H1 (cell line): ENCODE data around the gene PARD6B. TPM values are rescaled to one million over a fixed set of nuclear protein-coding genes. Genes with fewer than 3 reads are reported as not detected.

Source experiments
- CTCF ChIA-PET: fragments of 300-600 bp; sonication (Branson Sonifier 250); formaldehyde crosslinking; loops from one replicate; lab custom pipeline; 2021; ENCODE audit not compliant: partially characterized antibody; lab: Charles Lee
- POLR2A ChIA-PET: fragments of 300-600 bp; sonication (Branson Sonifier 250); formaldehyde crosslinking; loops from one replicate; lab custom pipeline; 2021; ENCODE audit warnings: inconsistent platforms; ENCODE audit not compliant: partially characterized antibody; lab: Charles Lee
- DNase-seq, 2 experiments: peaks; one replicate each; pipeline versions ENCODE4 v3.0.0 to v3.0.0-alpha.2; 2010 to 2022; ENCODE audit warnings: low spot score in 2 of 2, low read depth in 1 of 2, mixed read lengths in 1 of 2
- FAIRE-seq: peaks from 2 replicates; lab custom pipeline; 2011; peaks lifted over from hg19 to GRCh38; lab: Jason Lieb, UNC
- H2AFZ ChIP-seq: 2 replicates; pipeline ENCODE4 v1.8.1; 2012; ENCODE audit warnings: low read length, inconsistent platforms
- H2AK5ac ChIP-seq: 2 replicates; pipeline ENCODE4 v1.6.1; 2013; ENCODE audit warnings: low read depth, low read length
- H2BK120ac ChIP-seq: replicated peaks from 2 replicates; pipeline ENCODE3; 2013; ENCODE audit warnings: low read depth, low read length, inconsistent platforms
- H2BK12ac ChIP-seq: 2 replicates; pipeline ENCODE4 v1.6.1; 2013; ENCODE audit warnings: low read depth, low read length
- H2BK15ac ChIP-seq: 2 replicates; pipeline ENCODE4 v1.6.1; 2013; ENCODE audit warnings: low read length
- H2BK20ac ChIP-seq: 2 replicates; pipeline ENCODE4 v1.6.1; 2013; ENCODE audit warnings: low read length
- H2BK5ac ChIP-seq: 2 replicates; pipeline ENCODE4 v1.6.1; 2013; ENCODE audit warnings: low read depth, low read length
- H3K14ac ChIP-seq: 2 replicates; pipeline ENCODE4 v1.6.1; 2013; ENCODE audit warnings: inconsistent platforms; ENCODE audit not compliant: insufficient read length
- H3K18ac ChIP-seq: 2 replicates; pipeline ENCODE4 v1.6.1; 2013; ENCODE audit warnings: low read length; ENCODE audit errors: extremely low read depth
- H3K23ac ChIP-seq: 2 replicates; pipeline ENCODE4 v1.6.1; 2013; ENCODE audit warnings: inconsistent platforms; ENCODE audit not compliant: insufficient read length
- H3K23me2 ChIP-seq: 2 replicates; pipeline ENCODE4 v1.6.1; 2013; ENCODE audit warnings: low read depth, low read length
- H3K27ac ChIP-seq: 2 replicates; pipeline ENCODE4 v1.6.1; 2011; ENCODE audit warnings: low read depth, low read length, inconsistent platforms
- H3K27me3 ChIP-seq, 4 experiments: replicated peaks in 1 of 4; 1 replicate in 1 of 4; 2 replicates in 3 of 4; pipeline versions ENCODE4 v1.6.1 to v1.8.1; 2011 to 2013; ENCODE audit warnings: low read length in 3 of 4, mild to moderate bottlenecking in 3 of 4, inconsistent platforms in 2 of 4, mixed read lengths in 2 of 4, moderate library complexity in 1 of 4; ENCODE audit not compliant: control insufficient read depth in 3 of 4, insufficient read depth in 3 of 4; ENCODE audit errors: extremely low read depth in 1 of 4
- H3K36me3 ChIP-seq, 4 experiments: 2 replicates each; pipeline versions ENCODE4 v1.6.1 to v1.8.1; 2011 to 2013; ENCODE audit warnings: mild to moderate bottlenecking in 4 of 4, low read length in 3 of 4, moderate library complexity in 2 of 4, control low read depth in 1 of 4, inconsistent platforms in 1 of 4; ENCODE audit not compliant: insufficient read depth in 4 of 4, control insufficient read depth in 2 of 4
- H3K4ac ChIP-seq: replicated peaks from 2 replicates; pipeline ENCODE3; 2013; ENCODE audit warnings: low read length, low read depth, mixed read lengths, inconsistent platforms; ENCODE audit not compliant: insufficient read length
- H3K4me1 ChIP-seq, 4 experiments: replicated peaks in 1 of 4; 1 replicate in 1 of 4; 2 replicates in 3 of 4; pipeline versions ENCODE4 v1.6.1 to v1.8.1; 2011 to 2013; ENCODE audit warnings: low read length in 3 of 4, inconsistent platforms in 2 of 4, mixed read lengths in 1 of 4; ENCODE audit not compliant: insufficient read depth in 4 of 4, control insufficient read depth in 3 of 4
- H3K4me2 ChIP-seq, 2 experiments: 2 replicates each; pipeline versions ENCODE4 v1.6.1 to v1.8.1; 2011 to 2013; ENCODE audit warnings: low read depth in 2 of 2, low read length in 2 of 2, control low read depth in 1 of 2, inconsistent platforms in 1 of 2, mild to moderate bottlenecking in 1 of 2; ENCODE audit not compliant: insufficient read depth in 1 of 2
- H3K4me3 ChIP-seq, 4 experiments: fragments of 200-600, 300-600 bp in 1 of 4; sonication (generic), shearing (Covaris generic), sonication (Bioruptor Twin) in 1 of 4; 2 replicates each; pipeline versions ENCODE4 v1.5.1 to v1.8.1; 2011 to 2016; ENCODE audit warnings: low read length in 4 of 4, low read depth in 3 of 4, control low read depth in 2 of 4, inconsistent platforms in 2 of 4, mild to moderate bottlenecking in 2 of 4, mixed read lengths in 1 of 4, moderate library complexity in 1 of 4; ENCODE audit not compliant: insufficient read depth in 2 of 4; ENCODE audit errors: extremely low read depth in 1 of 4
- H3K56ac ChIP-seq: replicated peaks from 2 replicates; pipeline ENCODE3; 2013; ENCODE audit warnings: low read depth, mild to moderate bottlenecking, mixed read lengths, low read length, inconsistent platforms; ENCODE audit not compliant: insufficient read length
- H3K79me1 ChIP-seq: 2 replicates; pipeline ENCODE4 v1.6.1; 2013; ENCODE audit warnings: low read depth, low read length, control low read depth
- H3K79me2 ChIP-seq, 2 experiments: 2 replicates each; pipeline versions ENCODE4 v1.6.1 to v1.8.1; 2012 to 2013; ENCODE audit warnings: low read length in 2 of 2, mild to moderate bottlenecking in 2 of 2, inconsistent platforms in 1 of 2; ENCODE audit not compliant: insufficient read depth in 2 of 2, control insufficient read depth in 1 of 2
- H3K9ac ChIP-seq, 4 experiments: replicated peaks in 1 of 4; 1 replicate in 1 of 4; 2 replicates in 3 of 4; pipeline versions ENCODE4 v1.6.1 to v1.8.1; 2011 to 2013; ENCODE audit warnings: low read depth in 3 of 4, low read length in 3 of 4, control low read depth in 2 of 4, mild to moderate bottlenecking in 2 of 4, moderate library complexity in 2 of 4, inconsistent platforms in 1 of 4; ENCODE audit errors: extremely low read depth in 1 of 4
- H3K9me3 ChIP-seq, 2 experiments: 2 replicates each; pipeline versions ENCODE4 v1.6.1 to v1.8.1; 2012 to 2013; ENCODE audit warnings: mild to moderate bottlenecking in 2 of 2, moderate library complexity in 2 of 2, control low read depth in 1 of 2, inconsistent platforms in 1 of 2, low read depth in 1 of 2, low read length in 1 of 2, mixed read lengths in 1 of 2; ENCODE audit not compliant: insufficient read depth in 2 of 2
- H4K20me1 ChIP-seq, 2 experiments: replicated peaks in 1 of 2; 2 replicates each; pipeline versions ENCODE3 to v1.8.1; 2011 to 2013; ENCODE audit warnings: inconsistent platforms in 2 of 2, low read length in 2 of 2, mild to moderate bottlenecking in 1 of 2; ENCODE audit not compliant: insufficient read depth in 2 of 2, control insufficient read depth in 1 of 2
- H4K5ac ChIP-seq: 2 replicates; pipeline ENCODE4 v1.6.1; 2013; ENCODE audit warnings: low read length, low read depth, mixed read lengths, inconsistent platforms; ENCODE audit not compliant: insufficient read length
- H4K8ac ChIP-seq: 2 replicates; pipeline ENCODE4 v1.8.0; 2013; ENCODE audit warnings: mild to moderate bottlenecking, moderate library complexity, low read length, inconsistent platforms; ENCODE audit not compliant: insufficient read depth; ENCODE audit errors: extremely low read depth
- H4K91ac ChIP-seq: replicated peaks from 2 replicates; pipeline ENCODE3; 2013; ENCODE audit warnings: low read length, mixed read lengths, inconsistent platforms; ENCODE audit not compliant: insufficient read length
- WGBS, 2 experiments: shearing (Covaris generic) in 1 of 2; methylation state at CpG; one replicate each; pipeline versions ENCODE4 v1.1.6 to v1.1.7; 2013 to 2015; ENCODE audit warnings: low lambda C conversion rate in 2 of 2, mixed read lengths in 2 of 2, inconsistent platforms in 1 of 2, low coverage in 1 of 2, missing lambda C conversion rate in 1 of 2; ENCODE audit not compliant: insufficient replicate concordance in 2 of 2, insufficient coverage in 1 of 2, insufficient read length in 1 of 2; ENCODE audit errors: extremely low coverage in 1 of 2, missing lambda C conversion rate in 1 of 2; 5-methylcytosine and 5-hydroxymethylcytosine counted together
- polyA plus RNA-seq, 7 experiments: library from polyadenylated mRNA; depleted of rRNA in 3 of 7; stranded (reverse) in 5 of 7; unstranded in 2 of 7; fragments of >200 nt in 5 of 7; fragments of 200-250 nt in 2 of 7; gene quantifications; 1 replicate in 5 of 7; 2 replicates in 1 of 7; 4 replicates in 1 of 7; pipeline versions ENCODE4 v1.2.1 to v1.2.3, GENCODE V29; 2011 to 2013; ENCODE audit warnings: missing spikeins in 2 of 7, mixed read lengths in 2 of 7
- total RNA-seq: library from RNA; stranded (reverse); fragmentation: NEBNext Ultra II Directional; extraction: Animal tissue kit (Norgen Biotek cat#: 25700); gene quantifications from 2 replicates; pipeline ENCODE4 v1.2.1, GENCODE V29; 2021

The PARD6B gene
- total and polyA plus RNA-seq, 2 of the 8 experiments (the other 6 are each of a cell fraction or from before 2014, with no cell fraction given), result 5.2 to 34.1 TPM

DNA sequence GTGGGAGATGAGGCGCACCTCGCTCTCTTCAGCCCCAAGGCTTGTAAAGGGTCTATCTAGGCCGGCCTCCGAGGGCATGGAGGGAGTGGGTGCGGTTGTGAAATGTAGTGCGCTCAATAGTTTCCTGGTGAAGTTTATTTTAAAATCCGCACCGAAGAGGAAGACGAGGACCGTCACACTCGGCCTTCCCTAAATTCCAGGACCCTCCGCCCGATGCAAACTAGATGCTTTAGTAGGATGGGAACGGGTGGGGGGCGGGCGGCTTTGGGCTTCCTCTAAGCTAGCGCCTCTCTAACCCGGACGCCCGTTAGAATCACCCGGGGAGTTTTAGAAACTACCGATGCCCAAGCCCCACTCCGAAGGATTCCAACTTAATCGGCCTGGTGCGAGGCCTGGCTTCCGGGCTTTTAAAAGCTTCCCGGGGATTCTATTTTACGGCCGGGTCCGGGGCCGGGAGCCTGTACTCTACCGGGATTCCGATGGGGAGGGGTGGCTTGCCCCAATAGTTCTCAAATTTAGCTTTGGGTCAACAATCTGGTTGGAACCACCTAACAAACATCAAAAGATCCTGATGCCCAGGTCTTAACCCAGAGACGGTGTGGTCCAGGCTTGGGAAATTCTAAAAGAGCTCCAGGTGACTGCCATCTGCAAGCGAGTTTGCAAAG, 62.9 kb downstream of the PARD6B start:
- no peak overlapping the region; a peak in 1 of 7 replicates for H3K9ac ChIP-seq
- peak overlapping the region; percentile 1 to 93 (median 21); a peak in 6 of 8 replicates for H3K4me3 ChIP-seq
- H3K4me1 ChIP-seq, result peaks cover 2 to 4% (median 3%) of the 10 kb centered on the region in 4 experiments; a peak in 5 of 7 replicates
- no peak overlapping the region for H3K27ac ChIP-seq
- H3K23ac ChIP-seq, result no peak overlapping the region
- H3K36me3 ChIP-seq, result no peaks in the 10 kb centered on the region
- no peak overlapping the region for H3K56ac ChIP-seq
- no peaks in the 10 kb centered on the region; a peak in 1 of 7 replicates for H3K27me3 ChIP-seq
- H3K23me2 ChIP-seq, result peaks cover 1% of the 10 kb centered on the region; the same call in 1 of the 2 replicates
- H3K18ac ChIP-seq, result 0 out of 2 replicates have a peak overlapping the region, but pooled peaks have one; percentile 15
- CTCF ChIA-PET, result interaction anchor here (0.7 to 7.8 kb wide), 52 partner anchors 8 to 206 kb away, joined by 3 to 68 read pairs (median 5); partner anchors contain the start of genes ADNP, DPM1, MOCS3 and RIPOR3
- FAIRE-seq (no peak), DNase-seq (no peak)
- no peak overlapping the region for H2BK20ac ChIP-seq
- no peak overlapping the region for H2BK12ac ChIP-seq
- H3K79me2 ChIP-seq, result no peaks in the 10 kb centered on the region; a peak in 1 of 4 replicates
- no peak overlapping the region for H2BK15ac ChIP-seq
- no peak overlapping the region for H2BK120ac ChIP-seq
- H4K20me1 ChIP-seq, result no peaks in the 10 kb centered on the region
- peaks cover 4% of the 10 kb centered on the region for H3K79me1 ChIP-seq
- no peak overlapping the region for H2AK5ac ChIP-seq
- no peak overlapping the region for H4K5ac ChIP-seq
- H3K4me2 ChIP-seq, result peak overlapping the region; percentile 56 to 63
- WGBS, 2 experiments, result 23% methylated on average over 33 of the region's 35 CpGs; no CpG with 5 or more reads in 1 of the 2 experiments
- H3K4ac ChIP-seq, result no peak overlapping the region
- no peak overlapping the region for H2BK5ac ChIP-seq
- no peak overlapping the region for H4K91ac ChIP-seq
- H3K9me3 ChIP-seq, result no peaks in the 10 kb centered on the region
- no peak overlapping the region for H3K14ac ChIP-seq
- peak overlapping the region; percentile 59; the same call in 1 of the 2 replicates for H2AFZ ChIP-seq
- POLR2A ChIA-PET, result interaction anchor here (0.6 to 2.5 kb wide), 13 partner anchors 12 to 169 kb away, joined by 3 to 30 read pairs (median 3); partner anchors contain the start of genes ADNP, DPM1 and MOCS3
- H4K8ac ChIP-seq, result no peak overlapping the region
